MM.1S (cell line): ENCODE measurements around the gene PRKAG3.

Experiments
- EZH2 ChIP-seq: fragments of 300-600 bp; sonication (generic); optimal IDR thresholded peaks from 2 replicates; pipeline ENCODE3; 2017; ENCODE audit warnings: low read depth, mild to moderate bottlenecking, antibody characterized with exemption, low read length, mixed read lengths
- EZH2phosphoT487 ChIP-seq: fragments of 300-600 bp; sonication (generic); IDR thresholded peaks from 2 replicates; pipeline ENCODE4 v1.6.1; 2018; ENCODE audit warnings: antibody characterized with exemption, low read length
- TF ChIP-seq, protein P1 (sequence below): fragments of 300-600 bp; sonication (generic); IDR thresholded peaks from 2 replicates; pipeline ENCODE4 v1.5.1; 2016; ENCODE audit warnings: antibody characterized with exemption, low read length, mixed read lengths

DNA sequence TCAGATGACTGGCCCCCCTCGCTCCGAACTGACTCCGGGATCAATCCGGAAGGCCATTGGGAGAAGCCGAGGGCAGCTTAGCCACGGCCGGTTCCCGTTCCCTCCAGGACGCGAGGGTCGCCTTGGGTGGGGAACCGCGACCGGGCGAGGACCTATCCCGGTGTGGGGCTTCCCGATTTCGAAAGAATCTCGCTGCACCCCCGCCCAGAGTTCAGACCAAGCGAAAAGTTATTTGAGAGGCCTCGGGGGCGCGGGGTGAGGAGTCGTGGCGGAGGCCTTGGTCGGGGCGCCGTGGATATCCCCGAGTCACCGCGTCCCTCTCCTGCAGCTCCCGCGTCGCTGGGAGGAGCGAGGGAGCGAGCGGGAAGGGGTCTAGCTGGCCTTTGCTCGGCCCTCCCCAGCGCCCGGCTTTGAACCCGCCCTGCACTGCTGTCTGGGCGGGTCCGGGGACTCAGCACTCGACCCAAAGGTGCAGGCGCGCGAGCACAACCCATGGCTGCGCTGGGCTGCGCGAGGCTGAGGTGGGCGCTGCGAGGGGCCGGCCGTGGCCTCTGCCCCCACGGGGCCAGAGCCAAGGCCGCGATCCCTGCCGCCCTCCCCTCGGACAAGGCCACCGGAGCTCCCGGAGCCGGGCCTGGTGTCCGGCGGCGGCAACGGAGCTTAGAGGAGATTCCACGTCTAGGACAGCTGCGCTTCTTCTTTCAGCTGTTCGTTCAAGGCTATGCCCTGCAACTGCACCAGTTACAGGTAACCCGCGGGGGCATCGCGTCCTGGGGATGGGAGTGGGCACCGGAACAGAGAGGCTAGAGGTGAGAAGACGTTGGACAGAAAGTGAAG, 49.7 kb downstream of the PRKAG3 start, which contains the start of gene CYP27A1:
- TF ChIP-seq, protein P1, sequence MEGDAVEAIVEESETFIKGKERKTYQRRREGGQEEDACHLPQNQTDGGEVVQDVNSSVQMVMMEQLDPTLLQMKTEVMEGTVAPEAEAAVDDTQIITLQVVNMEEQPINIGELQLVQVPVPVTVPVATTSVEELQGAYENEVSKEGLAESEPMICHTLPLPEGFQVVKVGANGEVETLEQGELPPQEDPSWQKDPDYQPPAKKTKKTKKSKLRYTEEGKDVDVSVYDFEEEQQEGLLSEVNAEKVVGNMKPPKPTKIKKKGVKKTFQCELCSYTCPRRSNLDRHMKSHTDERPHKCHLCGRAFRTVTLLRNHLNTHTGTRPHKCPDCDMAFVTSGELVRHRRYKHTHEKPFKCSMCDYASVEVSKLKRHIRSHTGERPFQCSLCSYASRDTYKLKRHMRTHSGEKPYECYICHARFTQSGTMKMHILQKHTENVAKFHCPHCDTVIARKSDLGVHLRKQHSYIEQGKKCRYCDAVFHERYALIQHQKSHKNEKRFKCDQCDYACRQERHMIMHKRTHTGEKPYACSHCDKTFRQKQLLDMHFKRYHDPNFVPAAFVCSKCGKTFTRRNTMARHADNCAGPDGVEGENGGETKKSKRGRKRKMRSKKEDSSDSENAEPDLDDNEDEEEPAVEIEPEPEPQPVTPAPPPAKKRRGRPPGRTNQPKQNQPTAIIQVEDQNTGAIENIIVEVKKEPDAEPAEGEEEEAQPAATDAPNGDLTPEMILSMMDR, result no peak
- no peak for TF ChIP-seq EZH2
- TF ChIP-seq EZH2phosphoT487, result no peak
